GM12891 (cell line): Measurements from ENCODE around the gene HLA-G.

Experiments used
- PAX5 ChIP-seq: IDR thresholded peaks from 2 replicates; pipeline ENCODE4 v1.6.1; 2011; ENCODE audit warnings: low read length, moderate library complexity, mild to moderate bottlenecking; ENCODE audit not compliant: insufficient read depth, severe bottlenecking
- POLR2A ChIP-seq: IDR thresholded peaks from 2 replicates; pipeline ENCODE4 v1.6.1; 2011; ENCODE audit warnings: low read depth, low read length, control low read depth
- POLR2AphosphoS5 ChIP-seq: IDR thresholded peaks from 2 replicates; pipeline ENCODE4 v1.6.1; 2011; ENCODE audit warnings: low read depth, low read length, control low read depth
- POU2F2 ChIP-seq: IDR thresholded peaks from 2 replicates; pipeline ENCODE4 v1.6.1; 2011; ENCODE audit warnings: low read depth, mild to moderate bottlenecking, control low read depth, low read length, moderate library complexity
- SPI1 ChIP-seq: IDR thresholded peaks from 2 replicates; pipeline ENCODE4 v1.6.1; 2011; ENCODE audit warnings: low read depth, low read length, control low read depth
- TAF1 ChIP-seq: IDR thresholded peaks from 2 replicates; pipeline ENCODE4 v1.6.1; 2011; ENCODE audit warnings: low read depth, low read length, control low read depth

- TF ChIP-seq POLR2AphosphoS5 (no peak), TAF1 (no peak), POLR2A (no peak), PAX5 (no peak), SPI1 (no peak), POU2F2 (no peak)
Observed at GRCh38 chr6:29864037-29864810, 36.6 kb downstream of the HLA-G start.
